Gastroesophageal sphincter (tissue), 4 donors: ENCODE results near the gene ALOX12B. TPM values are rescaled to one million over a fixed set of nuclear protein-coding genes. Genes with fewer than 3 reads are reported as not detected.

ENCODE experiments used
- ATAC-seq: fragments of 150-250 bp; one replicate; pipeline ENCODE4 v1.9.1; 2016; ENCODE audit warnings: mild to moderate bottlenecking, moderate library complexity
- H3K27ac ChIP-seq, 4 donors: fragments of 200-600 bp; sonication (generic) in 3 of 4; 1 replicate in 3 of 4; 2 replicates in 1 of 4; pipeline ENCODE4 v1.5.1; 2016 to 2019
- H3K27me3 ChIP-seq: fragments of 200-600 bp; sonication (generic); one replicate; pipeline ENCODE4 v1.5.1; 2019
- H3K36me3 ChIP-seq, 2 donors: fragments of 200-600 bp; sonication (generic); one replicate each; pipeline ENCODE4 v1.5.1; 2019; ENCODE audit warnings: control low read depth in 1 of 2
- H3K4me1 ChIP-seq, 3 donors: fragments of 200-600 bp; sonication (generic); 1 replicate in 2 of 3; 2 replicates in 1 of 3; pipeline ENCODE4 v1.5.1; 2016 to 2019; ENCODE audit warnings: control low read depth in 2 of 3
- H3K4me3 ChIP-seq, 2 donors: fragments of 200-600 bp; sonication (generic); one replicate each; pipeline ENCODE4 v1.5.1; 2019; ENCODE audit warnings: mild to moderate bottlenecking in 1 of 2, moderate library complexity in 1 of 2
- H3K9me3 ChIP-seq, 3 donors: fragments of 200-600 bp; sonication (generic); one replicate each; pipeline ENCODE4 v1.5.1; 2017 to 2019; ENCODE audit warnings: control low read depth in 2 of 3
- CTCF ChIP-seq, 4 experiments: fragments of 200-600 bp in 2 of 4; fragments of 450-650 bp in 2 of 4; sonication (generic) in 1 of 4; IDR thresholded peaks; one replicate each; pipeline ENCODE4 v1.5.1; 2017 to 2019; ENCODE audit warnings: antibody characterized with exemption in 4 of 4, mild to moderate bottlenecking in 2 of 4, moderate library complexity in 2 of 4
- EP300 ChIP-seq: sonication (generic); formaldehyde crosslinking; IDR thresholded peaks from one replicate; pipeline ENCODE4 v1.6.1; 2017; ENCODE audit warnings: antibody characterized with exemption, mild to moderate bottlenecking
- POLR2A ChIP-seq, 2 donors: fragments of 450-650 bp; IDR thresholded peaks; one replicate each; pipeline ENCODE4 v1.6.1; 2017; ENCODE audit warnings: antibody characterized with exemption in 2 of 2, mild to moderate bottlenecking in 2 of 2, moderate library complexity in 1 of 2
- POLR2AphosphoS5 ChIP-seq: sonication (generic); formaldehyde crosslinking; IDR thresholded peaks from one replicate; pipeline ENCODE4 v1.6.1; 2017; ENCODE audit warnings: antibody characterized with exemption
- WGBS, 2 donors: methylation state at CpG; one replicate each; pipeline ENCODE4 v1.1.5; 2018; ENCODE audit warnings: low coverage in 1 of 2; 5-methylcytosine and 5-hydroxymethylcytosine counted together
- total RNA-seq, 4 donors: library from RNA; depleted of rRNA; stranded (reverse); fragments of >200 nt; gene quantifications; one replicate each; pipeline ENCODE4 v1.1.0, GENCODE V29; 2016

Gene ALOX12B
- total RNA-seq, 4 donors from 2014 or later = 0.17 TPM; not detected in 3

DNA sequence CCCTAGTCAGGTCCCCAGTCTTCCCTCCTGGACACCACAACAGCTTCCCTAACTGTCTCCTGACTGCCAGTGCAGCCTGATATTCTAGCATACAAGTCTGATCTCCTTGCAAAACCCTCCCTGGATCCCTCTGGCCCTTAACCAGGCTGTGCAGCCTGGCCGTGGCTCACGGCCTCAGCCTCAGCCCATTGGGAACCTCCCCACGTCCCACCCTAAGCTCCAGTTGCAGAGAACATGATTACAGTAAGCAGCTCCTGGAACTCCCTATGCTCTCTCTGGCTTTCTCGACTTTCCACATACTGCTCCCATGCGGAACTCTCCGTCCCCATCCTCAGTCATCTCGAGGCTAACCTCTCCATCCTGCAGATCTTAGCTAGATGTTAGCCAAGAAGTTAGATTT is 13.0 kb downstream of the ALOX12B start:
- Histone ChIP-seq H3K4me1 (peaks cover 0 to 36% (median 20%) of the 10 kb centered on the region in 3 donors), H3K9me3 (no peaks in the 10 kb centered on the region), H3K4me3 (no peak overlapping the region), H3K27me3 (peaks cover 94% of the 10 kb centered on the region), H3K36me3 (no peaks in the 10 kb centered on the region), H3K27ac (no peak overlapping the region)
- no peak for ATAC-seq
- TF ChIP-seq POLR2AphosphoS5 = no peak
- no peak for TF ChIP-seq CTCF (IDR thresholded peaks at IDR 0.05)
- no peak for TF ChIP-seq EP300
- no peak for TF ChIP-seq POLR2A (IDR thresholded peaks at IDR 0.05)
- 59 to 66% methylated on average over 4 to 5 of the region's 7 CpGs for WGBS, 2 donors

DNA sequence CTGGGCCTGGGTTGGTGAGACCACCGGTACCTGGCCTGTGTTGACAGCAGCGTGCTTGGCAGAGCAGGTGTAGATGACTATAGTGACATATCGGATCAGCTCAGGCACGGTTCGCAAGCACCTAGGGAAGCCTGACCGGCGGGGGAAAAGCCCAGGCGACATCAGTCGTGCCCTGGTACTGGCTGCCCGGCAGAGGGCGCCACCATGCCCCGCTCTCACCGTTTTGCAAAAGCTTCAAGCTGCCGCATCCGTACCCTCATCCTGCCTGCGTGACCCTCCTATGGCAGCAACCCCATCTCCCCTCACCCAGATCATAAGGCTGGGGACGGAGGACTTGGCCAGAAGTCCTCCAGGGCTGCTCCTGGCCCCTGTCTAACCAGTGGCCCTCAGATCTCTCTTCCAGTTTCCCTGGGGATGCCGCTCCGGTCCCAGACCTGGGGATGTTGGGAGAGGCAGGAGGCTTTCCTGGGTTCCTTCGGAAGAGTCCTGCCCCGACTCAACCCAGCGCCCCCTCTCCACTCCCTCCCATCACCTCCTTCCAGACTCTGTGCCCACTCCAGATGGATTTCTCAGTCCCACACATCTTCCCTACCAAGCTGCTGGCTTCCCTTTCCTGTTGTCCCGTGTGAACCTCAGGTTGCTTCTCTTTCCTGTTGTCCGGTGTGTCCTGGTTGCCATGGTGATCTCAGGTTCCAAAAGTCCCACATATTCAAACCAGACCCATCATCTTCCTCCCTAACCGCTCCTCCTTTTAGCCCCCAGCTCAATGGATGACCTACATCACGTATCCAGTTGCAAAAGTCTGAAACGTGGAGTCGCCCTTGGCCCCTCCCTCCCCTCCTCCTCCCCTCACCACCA is 13.7 kb downstream of the ALOX12B start:
- TF ChIP-seq EP300 (no peak), CTCF (IDR thresholded peaks at IDR 0.05) (peak in 3 of 4 experiments; percentile 68 to 89 (median 72)), POLR2A (IDR thresholded peaks at IDR 0.05) (no peak), POLR2AphosphoS5 (no peak)

GRCh38 chr17:8072729-8073461 is 14.6 kb downstream of the ALOX12B start:
- peak overlapping the region in 1 of 2 donors; percentile 24 for H3K4me3 ChIP-seq

More for the DNA sequence above, 13.7 kb downstream of the ALOX12B start:
- WGBS, 2 donors = 0 to 9% methylated on average over 13 to 19 of the region's 28 CpGs
- peaks cover 87% of the 10 kb centered on the region for H3K27me3 ChIP-seq
- no peaks in the 10 kb centered on the region for H3K36me3 ChIP-seq
- peak overlapping the region in 1 of 2 donors; percentile 1 for H3K4me3 ChIP-seq
- H3K9me3 ChIP-seq = no peaks in the 10 kb centered on the region
- no peak overlapping the region for H3K27ac ChIP-seq
- peak; percentile 59 for ATAC-seq
- H3K4me1 ChIP-seq = peaks cover 0 to 30% (median 15%) of the 10 kb centered on the region in 3 donors

GRCh38 chr17:8072341-8072728 is 15.2 kb downstream of the ALOX12B start:
- 17% methylated on average over 3 of the region's 28 CpGs; no CpG with 5 or more reads in 1 of the 2 donors for WGBS, 2 donors
- no peak for ATAC-seq
- TF ChIP-seq CTCF (IDR thresholded peaks at IDR 0.05) (no peak), POLR2A (IDR thresholded peaks at IDR 0.05) (no peak), POLR2AphosphoS5 (no peak), EP300 (no peak)
- peak overlapping the region in 1 of 2 donors; percentile 24 for H3K4me3 ChIP-seq
- no peak overlapping the region for H3K27ac ChIP-seq
- H3K4me1 ChIP-seq = peaks cover 0 to 30% (median 15%) of the 10 kb centered on the region in 3 donors
- H3K9me3 ChIP-seq = no peaks in the 10 kb centered on the region
- no peaks in the 10 kb centered on the region for H3K36me3 ChIP-seq
- H3K27me3 ChIP-seq = peaks cover 72% of the 10 kb centered on the region

More at GRCh38 chr17:8072729-8073461, 14.6 kb downstream of the ALOX12B start:
- H3K27me3 ChIP-seq = peaks cover 78% of the 10 kb centered on the region
- H3K9me3 ChIP-seq = no peaks in the 10 kb centered on the region
- no peaks in the 10 kb centered on the region for H3K36me3 ChIP-seq
- WGBS, 2 donors = 0% methylated on average over 1 to 6 of the region's 40 CpGs
- H3K27ac ChIP-seq = no peak overlapping the region
- H3K4me1 ChIP-seq = peaks cover 0 to 30% (median 15%) of the 10 kb centered on the region in 3 donors
- ATAC-seq = no peak
- TF ChIP-seq POLR2A (IDR thresholded peaks at IDR 0.05) = no peak
- TF ChIP-seq EP300 = no peak
- TF ChIP-seq POLR2AphosphoS5 = no peak
- TF ChIP-seq CTCF (IDR thresholded peaks at IDR 0.05) = no peak
